Endothelial cell of umbilical vein (primary cell): ENCODE data around the gene CFL1.

Source experiments
- EZH2 ChIP-seq: IDR thresholded peaks from 2 replicates; pipeline ENCODE4 v1.6.1; 2012; ENCODE audit warnings: borderline replicate concordance, low read depth, mild to moderate bottlenecking, moderate library complexity, low read length, inconsistent platforms; ENCODE audit not compliant: severe bottlenecking
- POLR2A ChIP-seq: IDR thresholded peaks from 2 replicates; pipeline ENCODE4 v1.6.1; 2012; ENCODE audit warnings: low read depth, mild to moderate bottlenecking, control low read depth, low read length
- TF ChIP-seq, protein P1 (sequence below): IDR thresholded peaks from 2 replicates; pipeline ENCODE4 v1.6.1; 2011; ENCODE audit not compliant: insufficient read depth, insufficient read length
- TF ChIP-seq, protein P2 (sequence below), 2 donors: IDR thresholded peaks; 1 replicate in 1 of 2; 2 replicates in 1 of 2; pipeline ENCODE4 v1.5.1; 2011; ENCODE audit warnings: low read length in 2 of 2, mild to moderate bottlenecking in 2 of 2, moderate library complexity in 2 of 2, control low read depth in 1 of 2, inconsistent platforms in 1 of 2, low read depth in 1 of 2; ENCODE audit not compliant: insufficient read depth in 1 of 2; ENCODE audit errors: extremely low read depth in 1 of 2

DNA sequence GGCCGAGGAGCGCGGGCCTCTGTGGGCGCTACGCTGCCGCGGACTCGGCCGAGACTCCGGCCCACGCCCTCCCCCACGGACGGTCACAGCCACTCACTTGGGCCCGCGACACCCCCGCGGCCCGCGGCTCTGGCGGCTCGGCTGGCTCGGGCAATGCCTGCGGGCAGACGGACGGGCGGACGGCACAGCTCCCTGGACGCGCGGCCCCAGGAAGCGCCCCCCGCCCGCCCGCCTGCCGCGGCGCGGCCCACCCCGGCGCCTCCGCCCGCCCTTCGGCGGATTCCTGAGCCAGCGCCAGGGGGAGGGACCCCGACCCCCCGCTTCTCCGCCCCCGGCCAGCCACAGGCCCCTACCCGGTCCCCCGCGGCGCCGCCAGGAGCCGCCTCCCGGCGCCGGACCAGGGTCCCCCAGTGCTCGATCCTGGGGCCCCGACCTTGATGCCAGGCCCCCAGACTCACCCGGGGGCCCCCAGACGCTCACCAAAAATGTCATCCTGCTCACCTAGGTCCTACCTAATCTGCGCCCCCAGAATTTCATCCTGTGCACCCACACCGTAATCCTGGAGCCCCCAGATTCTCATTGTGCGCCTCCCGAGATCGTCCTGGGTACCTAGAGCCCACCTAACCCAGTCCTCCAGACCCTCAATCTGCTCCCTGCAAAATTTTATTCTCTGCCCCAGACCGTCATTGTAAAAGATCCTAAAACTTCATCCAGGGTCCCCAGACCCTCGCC lies 14.8 kb upstream of the CFL1 start, which contains the start of gene EFEMP2:
- TF ChIP-seq, protein P1, sequence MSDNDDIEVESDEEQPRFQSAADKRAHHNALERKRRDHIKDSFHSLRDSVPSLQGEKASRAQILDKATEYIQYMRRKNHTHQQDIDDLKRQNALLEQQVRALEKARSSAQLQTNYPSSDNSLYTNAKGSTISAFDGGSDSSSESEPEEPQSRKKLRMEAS = no peak
- TF ChIP-seq EZH2 = no peak
- TF ChIP-seq POLR2A = no peak
- TF ChIP-seq, protein P2, sequence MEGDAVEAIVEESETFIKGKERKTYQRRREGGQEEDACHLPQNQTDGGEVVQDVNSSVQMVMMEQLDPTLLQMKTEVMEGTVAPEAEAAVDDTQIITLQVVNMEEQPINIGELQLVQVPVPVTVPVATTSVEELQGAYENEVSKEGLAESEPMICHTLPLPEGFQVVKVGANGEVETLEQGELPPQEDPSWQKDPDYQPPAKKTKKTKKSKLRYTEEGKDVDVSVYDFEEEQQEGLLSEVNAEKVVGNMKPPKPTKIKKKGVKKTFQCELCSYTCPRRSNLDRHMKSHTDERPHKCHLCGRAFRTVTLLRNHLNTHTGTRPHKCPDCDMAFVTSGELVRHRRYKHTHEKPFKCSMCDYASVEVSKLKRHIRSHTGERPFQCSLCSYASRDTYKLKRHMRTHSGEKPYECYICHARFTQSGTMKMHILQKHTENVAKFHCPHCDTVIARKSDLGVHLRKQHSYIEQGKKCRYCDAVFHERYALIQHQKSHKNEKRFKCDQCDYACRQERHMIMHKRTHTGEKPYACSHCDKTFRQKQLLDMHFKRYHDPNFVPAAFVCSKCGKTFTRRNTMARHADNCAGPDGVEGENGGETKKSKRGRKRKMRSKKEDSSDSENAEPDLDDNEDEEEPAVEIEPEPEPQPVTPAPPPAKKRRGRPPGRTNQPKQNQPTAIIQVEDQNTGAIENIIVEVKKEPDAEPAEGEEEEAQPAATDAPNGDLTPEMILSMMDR (IDR thresholded peaks at IDR 0.05; ENCODE audit: extremely low read depth in 1 of 2, insufficient read depth in 1 of 2, low read depth in 1 of 2, low read length in 2 of 2) = no peak
